Thoracic aorta (tissue), 2 donors: ENCODE results near the gene RSPO4. TPM values are rescaled to one million over a fixed set of nuclear protein-coding genes. Genes with fewer than 3 reads are reported as not detected.

Experiments used
- ATAC-seq: fragments of 150-250 bp; one replicate; pipeline ENCODE4 v1.8.0; 2017; ENCODE audit warnings: low read depth; ENCODE audit not compliant: insufficient number of reproducible peaks, low FRiP score
- DNase-seq: peaks from one replicate; pipeline ENCODE4 v3.0.0-alpha.2; 2020; ENCODE audit warnings: low spot score
- H3K27ac ChIP-seq, 2 donors: fragments of 200-600 bp; sonication (generic); 1 replicate in 1 of 2; 2 replicates in 1 of 2; pipeline ENCODE4 v1.5.1; 2016; ENCODE audit warnings: mild to moderate bottlenecking in 2 of 2, moderate library complexity in 2 of 2
- H3K27me3 ChIP-seq: fragments of 200-600 bp; sonication (generic); replicated peaks from 2 replicates; pipeline ENCODE4 v1.6.0; 2016; ENCODE audit warnings: mild to moderate bottlenecking; ENCODE audit not compliant: insufficient read depth
- H3K36me3 ChIP-seq: fragments of 200-600 bp; sonication (generic); one replicate; pipeline ENCODE4 v1.5.1; 2016
- H3K4me1 ChIP-seq, 2 donors: fragments of 200-600 bp; sonication (generic); 1 replicate in 1 of 2; 2 replicates in 1 of 2; pipeline versions ENCODE4 v1.5.1 to v1.6.0; 2016; ENCODE audit warnings: low read depth in 2 of 2, mild to moderate bottlenecking in 1 of 2; ENCODE audit not compliant: control insufficient read depth in 1 of 2
- H3K4me3 ChIP-seq: fragments of 200-600 bp; sonication (generic); 2 replicates; pipeline ENCODE4 v1.5.1; 2016; ENCODE audit warnings: mild to moderate bottlenecking
- H3K9me3 ChIP-seq: fragments of 200-600 bp; sonication (generic); 2 replicates; pipeline ENCODE4 v1.5.1; 2016
- CTCF ChIP-seq: fragments of 200-600 bp; sonication (generic); IDR thresholded peaks from one replicate; pipeline ENCODE4 v1.5.1; 2019; ENCODE audit warnings: antibody characterized with exemption
- total RNA-seq, 2 donors: library from RNA; depleted of rRNA; stranded (reverse); fragments of >200 nt; gene quantifications; one replicate each; pipeline versions ENCODE4 v1.1.0 to v1.2.3, GENCODE V29; 2016

The RSPO4 gene
- total RNA-seq, 2 donors from 2014 or later, result not detected

DNA sequence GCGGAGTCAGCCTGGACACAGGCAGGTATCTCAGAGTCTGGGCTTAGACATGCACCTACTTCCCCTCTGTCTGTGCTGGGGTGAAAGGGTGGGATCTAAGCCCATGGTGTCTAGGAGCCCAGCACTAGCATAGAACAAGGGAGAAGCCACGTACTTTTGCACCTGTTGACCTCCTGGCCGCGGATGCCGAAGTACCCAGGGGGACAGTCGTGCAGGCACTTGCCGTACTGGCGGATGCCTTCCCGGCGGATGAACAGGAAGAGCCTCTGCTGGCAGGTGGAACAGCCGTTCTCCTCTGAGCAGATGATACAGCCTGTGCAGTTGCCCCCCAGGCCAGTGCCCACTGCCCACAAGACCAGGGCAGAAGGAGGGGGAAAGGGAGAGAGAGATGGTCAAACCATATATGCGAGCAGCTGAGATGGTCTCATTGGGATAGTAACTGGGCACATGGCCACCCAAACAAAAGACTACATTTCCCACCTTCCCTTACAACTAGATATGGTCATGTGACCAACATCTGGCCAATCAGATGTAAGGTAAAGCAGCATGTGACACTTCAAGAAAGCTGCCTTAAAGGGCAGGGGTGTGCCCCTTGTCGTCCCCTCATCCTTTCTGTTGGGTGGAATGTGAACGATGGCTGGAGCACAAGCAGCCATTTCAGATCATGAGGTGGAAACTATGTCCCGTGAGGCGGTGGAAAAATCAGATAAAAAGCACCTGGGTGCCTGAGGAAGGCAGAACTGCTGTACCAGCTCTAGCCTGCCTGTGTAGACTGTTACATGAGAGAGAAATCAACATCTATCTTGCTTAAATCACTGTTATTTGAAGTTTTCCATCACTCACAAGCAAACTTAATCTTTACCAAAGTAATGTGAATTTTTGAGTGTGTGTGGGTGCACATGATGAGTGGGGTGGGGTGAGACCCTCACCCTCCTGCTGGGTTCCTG is 34.0 kb downstream of the RSPO4 start:
- Histone ChIP-seq H3K27me3 (no peaks in the 10 kb centered on the region), H3K27ac (no peak overlapping the region), H3K9me3 (no peaks in the 10 kb centered on the region), H3K4me1 (no peaks in the 10 kb centered on the region), H3K36me3 (no peaks in the 10 kb centered on the region), H3K4me3 (no peak overlapping the region)
- no peak for TF ChIP-seq CTCF
- no peak for ATAC-seq
- no peak for DNase-seq

DNA sequence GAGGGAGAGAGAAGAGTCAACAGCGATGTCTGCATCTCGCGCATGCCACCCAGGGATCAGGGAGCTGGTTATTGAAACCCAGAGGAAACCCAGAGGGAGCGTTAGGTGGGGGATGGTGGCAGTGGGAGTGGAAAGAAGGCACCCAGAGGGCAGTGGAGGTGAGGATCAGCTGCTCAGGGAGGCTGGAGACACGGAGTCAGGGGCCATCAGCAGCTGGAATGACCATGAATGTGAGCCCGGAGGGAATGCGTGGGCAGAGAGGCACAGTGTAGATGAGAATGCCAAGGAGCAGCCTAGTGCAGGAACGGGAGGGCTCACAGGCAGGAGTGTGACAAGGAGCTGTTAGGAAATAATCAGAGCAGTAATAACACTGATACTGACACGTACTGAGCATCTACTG is 36.2 kb downstream of the RSPO4 start:
- no peak for TF ChIP-seq CTCF
- no peaks in the 10 kb centered on the region for H3K9me3 ChIP-seq
- ATAC-seq, result no peak
- H3K4me1 ChIP-seq, result no peaks in the 10 kb centered on the region
- H3K36me3 ChIP-seq, result no peaks in the 10 kb centered on the region
- H3K4me3 ChIP-seq, result no peak overlapping the region
- H3K27ac ChIP-seq, result no peak overlapping the region
- H3K27me3 ChIP-seq, result no peaks in the 10 kb centered on the region
- no peak for DNase-seq

DNA sequence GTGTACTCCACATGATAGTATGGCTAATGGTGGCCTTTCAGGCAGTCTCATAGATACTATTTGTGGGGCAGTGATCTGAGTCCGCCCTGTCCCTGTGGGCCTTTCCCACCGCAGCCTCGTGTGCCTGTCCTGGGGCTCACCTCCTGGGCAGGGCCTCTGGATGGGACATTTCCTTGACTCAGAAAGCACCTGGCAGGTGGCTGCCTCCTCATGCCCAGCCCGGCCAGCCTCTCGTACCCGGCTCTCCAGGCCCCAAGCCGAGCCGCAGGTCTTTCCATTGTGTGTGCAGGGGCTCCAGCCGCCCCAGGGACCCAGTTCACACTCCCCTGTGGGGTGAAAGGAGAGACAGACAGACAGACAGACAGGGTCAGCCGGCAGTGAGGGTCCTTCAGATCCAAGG is 38.3 kb downstream of the RSPO4 start:
- ATAC-seq, result no peak
- DNase-seq, result no peak
- Histone ChIP-seq H3K9me3 (no peaks in the 10 kb centered on the region), H3K27ac (no peak overlapping the region), H3K4me3 (no peak overlapping the region), H3K27me3 (no peaks in the 10 kb centered on the region), H3K36me3 (no peaks in the 10 kb centered on the region), H3K4me1 (no peaks in the 10 kb centered on the region)
- no peak for TF ChIP-seq CTCF

DNA sequence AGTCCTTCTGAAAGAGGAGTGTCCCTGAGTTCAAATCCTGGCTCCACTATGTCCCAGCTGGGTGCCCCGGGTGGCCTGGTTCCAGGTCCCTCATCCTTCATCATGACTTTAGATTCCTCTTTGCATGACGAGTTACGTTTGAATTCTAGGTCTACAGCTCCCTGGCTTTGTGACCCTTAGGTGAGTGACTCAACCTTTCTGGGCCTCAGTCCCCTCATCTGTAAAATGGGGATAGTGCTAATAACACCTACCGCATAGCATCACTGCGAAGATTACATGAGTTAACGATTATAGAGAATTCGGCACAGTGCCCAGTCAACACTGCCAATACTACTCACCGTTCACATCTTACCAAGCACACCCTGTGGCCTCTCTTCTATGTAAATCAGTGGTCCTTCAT is 39.4 kb downstream of the RSPO4 start:
- TF ChIP-seq CTCF, result no peak
- no peak for DNase-seq
- Histone ChIP-seq H3K4me3 (no peak overlapping the region), H3K36me3 (no peaks in the 10 kb centered on the region), H3K27me3 (no peaks in the 10 kb centered on the region), H3K4me1 (no peaks in the 10 kb centered on the region), H3K9me3 (no peaks in the 10 kb centered on the region), H3K27ac (no peak overlapping the region)
- ATAC-seq, result no peak

GRCh38 chr20:962223-962622 is 39.9 kb downstream of the RSPO4 start:
- no peaks in the 10 kb centered on the region for H3K27me3 ChIP-seq
- ATAC-seq, result no peak

More at GRCh38 chr20:962223-962622, 39.9 kb downstream of the RSPO4 start:
- Histone ChIP-seq H3K27ac (no peak overlapping the region), H3K4me1 (no peaks in the 10 kb centered on the region), H3K9me3 (no peaks in the 10 kb centered on the region), H3K4me3 (no peak overlapping the region), H3K36me3 (no peaks in the 10 kb centered on the region)
- no peak for DNase-seq
- no peak for TF ChIP-seq CTCF
